Activated CD8-positive, alpha-beta T cell treated with anti-CD3 and anti-CD28 coated beads for 36 hours (primary cell): ENCODE measurements around the gene MYO9B. TPM values are rescaled to one million over a fixed set of nuclear protein-coding genes. Genes with fewer than 3 reads are reported as not detected.
A peak's percentile ranks its signal among the peaks of the same experiment; 100 is the strongest.
"Not testable (repeated sequence)": the region's sequence is repeated elsewhere in the genome, so short reads cannot be mapped to it uniquely, and the experiment has no call there.

ENCODE experiments used
- ATAC-seq: fragments of 200-7000 bp; cut with Tn5 transposase; one replicate; pipeline ENCODE4 v1.10.0; 2021; ENCODE audit warnings: mild to moderate bottlenecking, moderate library complexity
- CTCF ChIA-PET: fragments of 350-600 bp; sonication (Branson Sonifier 250); formaldehyde crosslinking; loops from one replicate; lab custom pipeline; 2021; ENCODE audit warnings: antibody characterized with exemption; lab: Charles Lee
- POLR2A ChIA-PET: fragments of 350-600 bp; sonication (Branson Sonifier 250); formaldehyde crosslinking; loops from one replicate; lab custom pipeline; 2021; ENCODE audit warnings: antibody characterized with exemption; lab: Charles Lee
- DNase-seq: peaks from one replicate; pipeline ENCODE4 v3.0.0-alpha.2; 2020
- H3K27ac Mint-ChIP-seq: one replicate; pipeline ENCODE4 v1.8.0; 2021; ENCODE audit warnings: mild to moderate bottlenecking, mixed read lengths
- H3K27me3 Mint-ChIP-seq: one replicate; pipeline ENCODE4 v1.8.0; 2021; ENCODE audit warnings: mixed read lengths
- H3K36me3 Mint-ChIP-seq: one replicate; pipeline ENCODE4 v1.8.0; 2021; ENCODE audit warnings: low read depth, mixed read lengths
- H3K4me1 Mint-ChIP-seq: one replicate; pipeline ENCODE4 v1.8.0; 2021; ENCODE audit warnings: low read depth, mixed read lengths
- H3K4me3 Mint-ChIP-seq: one replicate; pipeline ENCODE4 v1.8.0; 2021; ENCODE audit warnings: mild to moderate bottlenecking, moderate library complexity, mixed read lengths
- H3K9me3 Mint-ChIP-seq: one replicate; pipeline ENCODE4 v1.8.0; 2021; ENCODE audit warnings: mixed read lengths
- CTCF ChIP-seq: fragments of 200-600 bp; IDR thresholded peaks from one replicate; pipeline ENCODE4 v1.8.0; 2022; ENCODE audit warnings: antibody characterized with exemption, mild to moderate bottlenecking
- intact Hi-C: fragments of 100-400 bp; cut with micrococcal nuclease; formaldehyde crosslinking; loops from one replicate; pipeline ENCODE4 v1.10.0; 2022
- total RNA-seq, 2 experiments: library from RNA; stranded (reverse); gene quantifications; one replicate each; pipeline ENCODE4 v1.2.3, GENCODE V29; 2021

Gene MYO9B
- total RNA-seq, 2 experiments from 2014 or later = 111 to 112 TPM

DNA sequence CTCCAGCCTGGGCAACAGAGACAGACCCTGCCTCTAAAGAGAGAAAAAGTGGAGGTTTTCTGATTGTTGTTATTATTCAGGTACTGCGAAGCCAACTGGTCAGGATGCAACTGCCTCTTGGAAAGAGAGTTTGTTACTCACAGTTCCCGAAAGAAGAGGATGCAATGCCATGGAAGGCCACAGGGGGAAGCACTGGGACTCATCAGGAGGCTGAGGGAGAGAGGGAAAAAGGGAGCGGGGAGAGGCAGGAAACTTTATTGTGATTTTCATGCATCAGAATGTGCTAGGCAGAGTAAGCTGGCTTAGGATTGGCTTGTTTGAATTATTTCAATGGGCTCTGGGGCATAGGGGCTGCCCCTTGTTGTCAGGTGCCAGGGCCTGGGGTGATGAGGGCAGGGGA, 27.6 kb downstream of the MYO9B start:
- H3K4me3 Mint-ChIP-seq = no peak overlapping the region
- intact Hi-C loops = no loop called here
- H3K4me1 Mint-ChIP-seq = peaks cover 23% of the 10 kb centered on the region
- H3K9me3 Mint-ChIP-seq = no peaks in the 10 kb centered on the region
- TF ChIP-seq CTCF = peak; percentile 47
- peak; percentile 49 for DNase-seq
- no peak for ATAC-seq
- ChIA-PET POLR2A (no interaction called here), CTCF (interaction anchor here (1.1 kb wide), 1 partner anchor 10 kb away, joined by 3 read pairs; no protein-coding TSS in a partner anchor)
- H3K36me3 Mint-ChIP-seq = peaks cover 29% of the 10 kb centered on the region
- no peaks in the 10 kb centered on the region for H3K27me3 Mint-ChIP-seq
- no peak overlapping the region for H3K27ac Mint-ChIP-seq

- ChIA-PET CTCF (no interaction called here), POLR2A (no interaction called here)
- DNase-seq = no peak
- no peak overlapping the region for H3K4me3 Mint-ChIP-seq
- H3K27ac Mint-ChIP-seq = no peak overlapping the region
- ATAC-seq = no peak
- H3K27me3 Mint-ChIP-seq = no peaks in the 10 kb centered on the region
- TF ChIP-seq CTCF = no peak
- H3K36me3 Mint-ChIP-seq = peaks cover 37% of the 10 kb centered on the region
- H3K4me1 Mint-ChIP-seq = peaks cover 29% of the 10 kb centered on the region
- intact Hi-C loops = no loop called here
- H3K9me3 Mint-ChIP-seq = no peaks in the 10 kb centered on the region
Measured at GRCh38 chr19:17104679-17105078, 29.1 kb downstream of the MYO9B start.

DNA sequence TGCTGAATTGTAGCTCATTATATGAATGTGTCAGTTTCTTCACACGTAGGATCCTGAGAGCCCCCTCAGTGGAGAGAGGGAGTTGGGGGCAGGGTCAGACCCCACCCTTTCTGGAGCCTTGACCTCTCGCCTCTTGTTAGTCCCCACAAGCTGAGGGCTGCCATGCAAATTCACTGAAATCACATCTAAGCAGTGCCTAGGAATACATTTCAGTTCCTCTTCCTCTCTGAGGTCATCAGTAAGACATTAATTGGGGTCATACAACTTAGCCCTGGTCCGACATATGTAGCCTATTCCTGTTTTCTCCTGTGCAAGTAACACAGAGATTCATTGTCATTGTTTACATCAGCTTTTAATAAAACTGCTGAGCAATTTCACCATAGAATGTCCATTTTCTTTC, 30.0 kb downstream of the MYO9B start:
- ChIA-PET CTCF (no interaction called here), POLR2A (no interaction called here)
- H3K27me3 Mint-ChIP-seq = no peaks in the 10 kb centered on the region
- H3K4me1 Mint-ChIP-seq = peaks cover 36% of the 10 kb centered on the region
- ATAC-seq = no peak
- peaks cover 35% of the 10 kb centered on the region for H3K36me3 Mint-ChIP-seq
- no peak overlapping the region for H3K27ac Mint-ChIP-seq
- no peak for DNase-seq
- no peaks in the 10 kb centered on the region for H3K9me3 Mint-ChIP-seq
- no peak for TF ChIP-seq CTCF
- intact Hi-C loops = no loop called here
- H3K4me3 Mint-ChIP-seq = no peak overlapping the region

- H3K4me3 Mint-ChIP-seq, ATAC-seq, H3K27ac Mint-ChIP-seq, H3K27me3 Mint-ChIP-seq, DNase-seq, intact Hi-C loops, CTCF ChIA-PET, H3K9me3 Mint-ChIP-seq: not testable (repeated sequence)
- Mint-ChIP-seq H3K4me1 (peaks cover 41% of the 10 kb centered on the region), H3K36me3 (peaks cover 36% of the 10 kb centered on the region)
- POLR2A ChIA-PET = interaction anchor here (1.5 kb wide), 1 partner anchor 20 kb away, joined by 3 read pairs; no protein-coding TSS in a partner anchor
Measured at GRCh38 chr19:17106964-17107363, 31.4 kb downstream of the MYO9B start.

DNA sequence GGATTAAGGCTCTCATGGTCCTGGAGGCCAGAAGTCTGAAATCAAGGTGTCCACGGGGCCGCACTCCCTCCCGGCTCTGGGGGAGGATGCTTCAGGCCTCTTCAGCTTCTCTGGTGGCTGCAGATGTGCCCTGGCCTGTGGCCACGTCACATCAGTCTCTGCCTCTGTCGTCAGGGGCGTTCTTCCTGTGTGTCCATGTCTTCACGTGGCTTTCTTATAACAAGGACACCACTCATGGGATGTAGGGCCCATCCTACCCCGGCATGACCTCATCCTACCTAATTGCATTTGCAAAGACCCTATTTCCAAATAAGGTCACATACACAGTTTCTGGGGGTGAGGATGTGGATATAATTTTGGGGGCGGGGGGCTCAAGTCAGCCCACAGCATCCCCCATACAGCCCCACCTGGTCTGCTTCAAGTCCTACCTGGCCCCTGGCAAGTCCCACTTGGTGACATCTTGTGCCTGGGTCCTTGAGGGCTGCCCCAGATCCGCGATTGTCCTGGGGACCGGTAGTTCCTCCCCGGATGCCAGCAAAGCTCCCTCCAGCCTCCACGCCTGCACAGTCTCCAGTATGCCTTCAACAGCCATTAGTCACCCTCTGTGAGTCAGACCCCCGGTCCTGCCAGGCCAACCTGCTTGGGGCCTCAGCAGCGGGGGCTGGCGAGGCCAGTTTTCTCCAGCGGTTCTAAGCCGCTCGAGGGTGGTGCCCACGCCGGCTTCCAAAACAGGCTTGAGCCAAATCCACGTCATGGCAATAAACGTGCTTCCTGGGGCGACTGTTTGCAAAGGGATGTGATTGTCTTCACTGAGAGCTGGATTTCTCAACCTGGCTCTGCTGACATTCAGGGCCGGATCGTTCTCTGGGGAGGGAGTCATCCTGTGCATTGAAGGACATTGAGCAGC, 32.2 kb downstream of the MYO9B start:
- H3K27ac Mint-ChIP-seq = no peak overlapping the region
- POLR2A ChIA-PET = interaction anchor here (1.5 to 2.0 kb wide), 2 partner anchors 18 to 21 kb away, joined by 3 to 7 read pairs; no protein-coding TSS in a partner anchor
- peaks cover 29% of the 10 kb centered on the region for H3K36me3 Mint-ChIP-seq
- no peaks in the 10 kb centered on the region for H3K27me3 Mint-ChIP-seq
- CTCF ChIA-PET = no interaction called here
- H3K4me1 Mint-ChIP-seq = peaks cover 42% of the 10 kb centered on the region
- peak; percentile 65 for ATAC-seq
- no peaks in the 10 kb centered on the region for H3K9me3 Mint-ChIP-seq
- intact Hi-C loops = no loop called here
- H3K4me3 Mint-ChIP-seq = no peak overlapping the region
- peak; percentile 41 for DNase-seq
- no peak for TF ChIP-seq CTCF
